Skeletal muscle cell (primary cell): Measurements from ENCODE around the gene LRRK1.
A peak's percentile ranks its signal among the peaks of the same experiment; 100 is the strongest.

Experiments used
- DNase-seq: peaks from one replicate; pipeline ENCODE4 v3.0.0-alpha.2; 2010; ENCODE audit warnings: low read depth
- H3K4me3 ChIP-seq: 2 replicates; pipeline ENCODE4 v1.5.1; 2011; ENCODE audit warnings: low read depth, mild to moderate bottlenecking, control low read depth, low read length, moderate library complexity

Gene LRRK1

GRCh38 chr15:100995471-100996430 is 76.6 kb downstream of the LRRK1 start:
- H3K4me3 ChIP-seq, result no peak overlapping the region

DNA sequence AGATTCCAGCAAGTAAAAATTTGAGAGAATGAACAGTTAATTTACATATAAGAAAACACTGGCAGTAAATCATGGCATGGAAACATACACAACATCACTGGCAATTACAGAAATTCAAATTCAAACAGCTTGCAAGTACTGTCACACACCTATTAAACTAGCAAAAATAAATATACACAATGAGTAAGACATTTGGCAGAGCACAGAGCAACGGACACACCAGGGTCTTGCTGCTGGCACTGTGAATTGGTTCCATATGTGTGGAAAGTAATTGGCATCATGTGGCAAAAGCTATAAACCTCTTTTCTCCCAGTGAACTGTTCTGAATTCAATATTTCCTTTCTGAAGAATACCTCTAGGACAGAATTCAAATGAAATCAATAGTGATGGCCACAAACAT is 78.3 kb downstream of the LRRK1 start:
- no peak for DNase-seq
- H3K4me3 ChIP-seq, result no peak overlapping the region

More at GRCh38 chr15:100995471-100996430, 76.6 kb downstream of the LRRK1 start:
- DNase-seq, result no peak

DNA sequence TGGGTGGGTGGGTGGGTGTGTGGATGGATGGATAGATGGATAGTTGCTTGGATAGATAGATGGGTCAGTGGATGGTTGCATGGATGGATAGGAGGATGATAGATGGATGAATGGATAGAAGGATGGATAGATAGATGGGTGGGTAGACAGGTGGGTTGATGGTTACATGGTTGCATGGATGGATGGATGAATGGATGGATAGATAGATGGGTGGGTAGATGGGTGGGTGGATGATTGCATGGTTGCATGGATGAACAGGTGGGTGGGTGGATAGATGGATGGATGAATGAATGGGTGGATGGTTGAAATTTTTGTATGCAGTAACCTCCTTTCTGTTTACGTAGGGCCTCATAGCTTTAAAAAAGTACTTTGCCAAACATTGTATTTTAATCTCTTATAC is 79.5 kb downstream of the LRRK1 start:
- H3K4me3 ChIP-seq, result no peak overlapping the region
- no peak for DNase-seq

- DNase-seq, result no peak
- no peak overlapping the region for H3K4me3 ChIP-seq
Measured at GRCh38 chr15:100999369-100999768, 80.2 kb downstream of the LRRK1 start.

DNA sequence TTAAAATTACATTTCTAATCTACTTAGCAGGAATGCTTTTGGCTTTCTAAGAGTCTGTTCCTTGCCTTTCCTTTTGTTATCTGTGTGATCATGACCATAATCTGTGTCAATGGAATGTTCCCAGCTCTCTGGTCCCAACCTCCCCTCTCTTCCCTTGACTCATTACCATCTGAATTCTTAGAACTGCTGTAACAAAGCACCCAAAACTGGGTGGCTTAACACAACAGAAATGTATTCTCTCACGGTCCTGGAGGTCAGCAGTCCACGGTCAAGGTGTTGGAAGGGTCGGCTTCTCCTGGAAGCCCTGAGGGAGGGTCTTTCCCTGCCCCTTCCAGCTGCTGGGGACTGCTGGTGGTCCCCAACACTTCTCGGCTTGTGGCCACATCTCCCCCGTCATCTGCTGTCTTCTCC is 81.1 kb downstream of the LRRK1 start:
- H3K4me3 ChIP-seq, result no peak overlapping the region
- no peak for DNase-seq

GRCh38 chr15:101001056-101001455 is 81.9 kb downstream of the LRRK1 start:
- H3K4me3 ChIP-seq, result no peak overlapping the region
- no peak for DNase-seq

DNA sequence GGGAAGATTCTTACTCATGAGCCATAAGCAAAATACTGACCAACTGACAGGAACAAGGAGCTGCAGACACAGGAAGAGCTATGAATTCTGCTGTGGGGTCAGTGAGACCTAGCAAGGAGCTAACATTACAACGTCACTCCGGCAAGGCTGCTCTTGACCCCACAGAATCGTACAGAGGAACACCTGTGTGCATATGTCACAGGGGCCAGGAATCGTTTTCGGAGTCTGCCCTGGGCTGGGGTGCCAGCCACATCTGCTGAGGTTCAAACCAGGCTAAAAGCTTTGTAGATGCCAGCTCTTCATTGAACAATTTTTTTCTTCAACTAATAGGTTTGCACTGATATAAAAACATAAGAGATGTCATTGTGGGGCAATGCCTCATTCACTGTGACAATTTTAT is 82.6 kb downstream of the LRRK1 start:
- no peak for DNase-seq
- H3K4me3 ChIP-seq, result no peak overlapping the region

DNA sequence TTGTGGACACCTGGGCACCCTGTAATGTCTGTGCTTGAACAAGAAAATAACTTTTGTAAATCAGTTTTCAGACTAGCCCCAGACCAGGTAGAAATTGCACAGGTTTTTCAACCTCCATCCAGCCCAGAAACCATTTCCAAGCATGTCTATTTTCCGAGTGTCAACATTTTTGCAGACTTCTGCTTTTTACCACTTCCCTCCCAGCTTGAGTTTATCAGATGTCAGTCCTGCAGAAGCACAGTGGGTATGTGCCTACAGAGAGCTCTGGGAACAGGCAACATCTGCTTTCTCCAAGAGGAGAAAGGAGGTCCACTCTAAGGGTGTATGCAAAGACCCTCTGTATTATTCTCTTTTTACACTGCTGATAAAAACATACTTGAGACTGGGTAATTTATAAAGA is 83.9 kb downstream of the LRRK1 start:
- DNase-seq, result no peak
- H3K4me3 ChIP-seq, result no peak overlapping the region

GRCh38 chr15:101003706-101004105 is 84.5 kb downstream of the LRRK1 start:
- no peak overlapping the region for H3K4me3 ChIP-seq
- no peak for DNase-seq

GRCh38 chr15:101004500-101004899 is 85.3 kb downstream of the LRRK1 start:
- no peak for DNase-seq
- no peak overlapping the region for H3K4me3 ChIP-seq

- DNase-seq, result no peak
- H3K4me3 ChIP-seq, result no peak overlapping the region
Measured at GRCh38 chr15:101004986-101005747, 86.0 kb downstream of the LRRK1 start.

DNA sequence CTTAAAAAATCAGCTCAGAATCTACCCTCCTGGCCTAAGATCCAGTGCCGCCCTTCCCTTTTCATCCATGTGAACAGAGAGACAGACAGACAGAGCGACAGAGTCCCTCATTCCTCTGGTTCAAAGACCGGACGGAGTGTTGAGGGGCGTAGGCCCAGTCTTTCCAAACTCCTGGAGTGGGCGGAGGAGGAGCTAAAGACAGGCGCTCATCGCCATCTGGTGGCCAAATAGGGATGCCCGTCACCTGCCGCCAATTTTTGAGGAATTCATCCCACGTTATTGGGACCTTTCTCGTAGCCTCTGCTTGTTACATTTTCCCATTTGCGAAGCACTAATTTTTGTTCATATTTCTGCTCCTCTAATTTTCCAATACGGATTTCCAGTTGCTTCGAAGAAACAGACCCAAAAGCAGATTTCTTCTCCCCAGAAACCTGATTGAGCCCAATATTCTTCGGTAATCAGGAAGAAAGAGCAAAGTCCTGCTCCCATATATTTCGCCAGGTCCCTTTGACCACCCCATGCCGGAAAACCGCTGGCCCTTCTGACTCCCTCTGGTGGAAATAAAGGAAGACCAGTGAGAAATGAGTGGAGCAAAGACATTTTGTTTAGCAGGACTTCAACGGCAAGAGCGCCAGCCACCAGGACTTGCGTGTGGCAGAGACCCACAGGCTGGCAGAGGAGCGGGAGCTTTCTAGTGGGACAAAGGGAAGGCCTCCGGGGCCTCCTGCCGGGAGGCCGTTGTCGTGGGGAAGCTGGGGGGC is 88.0 kb downstream of the LRRK1 start:
- H3K4me3 ChIP-seq, result no peak overlapping the region
- peak; percentile 33 for DNase-seq

DNA sequence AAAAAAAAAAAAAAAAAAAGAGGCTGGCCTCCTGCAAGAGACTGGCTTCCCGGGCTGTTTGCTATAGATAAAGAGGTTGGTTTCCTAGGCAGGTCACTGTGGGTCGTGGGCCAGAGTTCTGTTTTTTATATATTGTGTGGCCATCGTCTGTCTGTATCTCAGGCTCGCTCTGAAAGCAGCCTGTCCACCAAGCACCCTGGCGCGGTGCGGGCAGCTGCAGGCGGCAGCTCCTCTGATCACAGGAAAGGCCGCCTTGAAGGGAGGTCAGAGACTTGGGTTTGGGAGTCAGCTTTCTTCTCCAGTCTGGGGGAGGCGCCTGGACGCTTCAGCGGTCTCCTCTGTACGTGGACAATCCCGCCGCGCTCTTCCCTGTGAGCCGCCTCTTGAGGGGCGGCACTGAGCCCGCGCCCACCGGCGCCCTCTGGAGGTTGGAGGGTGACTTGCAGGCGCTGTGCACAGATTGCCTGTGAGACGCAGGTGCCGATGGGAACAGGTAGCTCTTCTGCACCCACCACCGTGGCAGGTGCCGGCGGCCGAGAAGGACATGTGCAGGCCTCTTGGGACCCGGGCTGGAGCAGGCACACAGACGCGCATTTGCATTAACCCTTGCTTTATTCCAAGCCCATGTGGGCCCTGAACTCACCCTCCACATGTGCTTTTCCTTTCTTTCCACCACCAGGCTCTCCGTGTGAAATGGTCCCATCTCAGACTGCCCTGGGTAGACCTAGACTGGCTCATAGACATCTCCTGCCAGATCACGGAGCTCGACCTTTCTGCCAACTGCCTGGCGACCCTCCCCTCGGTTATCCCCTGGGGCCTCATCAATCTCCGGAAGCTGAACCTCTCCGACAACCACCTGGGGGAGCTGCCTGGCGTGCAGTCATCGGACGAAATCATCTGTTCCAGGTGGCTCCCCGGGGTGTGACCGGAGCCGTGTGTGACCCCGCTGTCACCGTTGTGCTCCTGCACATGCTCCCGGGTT is 89.3 kb downstream of the LRRK1 start:
- peak; percentile 18 for DNase-seq
- peak overlapping the region; percentile 43 for H3K4me3 ChIP-seq

DNA sequence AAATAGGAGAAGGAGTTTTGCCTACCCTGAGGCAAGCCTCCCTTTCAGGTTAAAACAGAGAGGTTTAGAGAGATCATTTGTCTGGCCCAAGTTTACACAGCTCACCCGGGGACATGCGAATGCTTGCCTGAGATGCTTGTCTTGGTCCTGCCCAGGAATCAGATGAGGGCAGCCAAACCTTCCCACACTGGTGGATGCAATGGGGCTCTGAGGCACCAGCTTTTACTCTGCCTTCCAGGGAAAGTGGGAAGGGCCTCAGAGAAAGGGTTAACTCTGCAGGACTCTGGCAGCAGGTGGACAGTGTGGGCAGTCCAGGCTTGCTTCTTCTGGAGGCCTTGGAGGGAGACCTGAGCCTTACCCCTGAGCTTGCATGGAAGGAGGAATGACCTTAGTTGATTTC is 90.0 kb downstream of the LRRK1 start:
- no peak overlapping the region for H3K4me3 ChIP-seq
- no peak for DNase-seq

- DNase-seq, result no peak
- no peak overlapping the region for H3K4me3 ChIP-seq
Measured at GRCh38 chr15:101010781-101011180, 91.6 kb downstream of the LRRK1 start.

DNA sequence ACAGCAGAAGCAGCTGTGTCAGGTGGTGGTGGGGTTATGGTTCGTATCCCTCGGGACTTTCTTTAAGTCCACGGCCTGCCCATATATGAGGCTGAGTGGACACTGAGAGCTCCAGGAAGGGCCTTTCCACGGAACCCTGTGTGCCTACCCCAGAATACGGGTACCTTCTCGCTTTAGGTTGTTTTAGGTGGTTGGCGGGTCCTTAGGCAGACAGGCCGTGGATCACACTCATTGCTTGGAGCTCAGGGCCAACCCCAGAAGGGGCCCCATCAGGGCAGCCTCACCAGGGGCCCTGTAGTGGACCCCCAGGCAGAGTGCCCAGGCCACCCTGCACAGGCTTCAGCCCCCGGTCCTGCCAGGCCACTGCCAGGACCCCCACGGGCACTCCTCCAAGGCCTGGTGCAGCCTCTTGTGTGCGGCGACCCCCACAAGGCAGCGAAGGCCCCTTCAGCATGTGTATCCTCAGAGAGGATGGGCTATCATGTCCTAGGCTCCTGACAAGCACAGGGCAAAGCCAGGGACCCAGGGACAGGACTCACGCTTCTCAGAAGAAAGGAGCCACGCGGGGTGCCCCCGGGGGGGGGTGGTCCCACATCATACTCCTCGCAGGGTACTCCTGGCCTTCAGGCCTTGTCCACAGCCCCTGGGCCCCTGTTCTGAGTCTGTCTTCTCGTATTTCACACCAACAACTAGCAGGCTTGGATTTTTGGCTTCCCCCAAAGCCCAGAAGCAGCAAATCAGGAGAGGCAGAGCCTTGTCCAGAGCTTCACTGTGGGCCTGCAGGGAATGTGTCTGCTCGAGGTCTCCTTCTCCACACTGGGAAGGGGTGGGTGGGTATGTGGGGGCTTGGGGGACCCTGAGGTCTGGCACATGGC is 93.4 kb downstream of the LRRK1 start:
- no peak overlapping the region for H3K4me3 ChIP-seq
- DNase-seq, result no peak

- DNase-seq, result no peak
- H3K4me3 ChIP-seq, result no peak overlapping the region
Measured at GRCh38 chr15:101013201-101013550, 94.0 kb downstream of the LRRK1 start.
